HL-60 (cell line): ENCODE data around the gene TRDMT1.

Experiments
- DNase-seq, 2 experiments: peaks; one replicate each; pipeline ENCODE4 v3.0.0-alpha.2; 2010 to 2020; ENCODE audit warnings: low read depth in 1 of 2, low spot score in 1 of 2
- H3K27ac ChIP-seq: fragments of 250-450 bp; sonication (Bioruptor Pico); replicated peaks from 2 replicates; pipeline ENCODE4 v1.5.1; 2020; ENCODE audit warnings: mild to moderate bottlenecking, moderate library complexity
- H3K27me3 ChIP-seq: fragments of 250-450 bp; sonication (Bioruptor Pico); 2 replicates; pipeline ENCODE4 v1.5.1; 2021; ENCODE audit warnings: mild to moderate bottlenecking, moderate library complexity; ENCODE audit not compliant: insufficient read depth, poor library complexity, severe bottlenecking
- H3K4me3 ChIP-seq: replicated peaks from 2 replicates; pipeline ENCODE4 v1.5.1; 2011; ENCODE audit warnings: mild to moderate bottlenecking, control low read depth, low read length; ENCODE audit not compliant: insufficient read depth
- GABPA ChIP-seq: IDR thresholded peaks from 2 replicates; pipeline ENCODE4 v1.6.1; 2012; ENCODE audit warnings: low read depth
- POLR2AphosphoS5 ChIP-seq: IDR thresholded peaks from 2 replicates; pipeline ENCODE4 v1.6.1; 2012; ENCODE audit warnings: low read depth
- REST ChIP-seq: IDR thresholded peaks from 2 replicates; pipeline ENCODE4 v1.6.1; 2012; ENCODE audit warnings: low read depth; ENCODE audit not compliant: insufficient replicate concordance
- SPI1 ChIP-seq: IDR thresholded peaks from 2 replicates; pipeline ENCODE4 v1.6.1; 2012; ENCODE audit warnings: low read depth, mild to moderate bottlenecking, borderline replicate concordance
- TF ChIP-seq, protein P1 (sequence below): IDR thresholded peaks from one replicate; pipeline ENCODE4 v1.5.1; 2011; ENCODE audit warnings: low read length, control low read depth, inconsistent platforms; ENCODE audit not compliant: insufficient read depth

The TRDMT1 gene

GRCh38 chr10:17248964-17249363, 47.5 kb upstream of the TRDMT1 start:
- H3K27ac ChIP-seq = no peak overlapping the region
- TF ChIP-seq SPI1 (no peak), GABPA (no peak), POLR2AphosphoS5 (no peak), REST (no peak)
- TF ChIP-seq, protein P1, sequence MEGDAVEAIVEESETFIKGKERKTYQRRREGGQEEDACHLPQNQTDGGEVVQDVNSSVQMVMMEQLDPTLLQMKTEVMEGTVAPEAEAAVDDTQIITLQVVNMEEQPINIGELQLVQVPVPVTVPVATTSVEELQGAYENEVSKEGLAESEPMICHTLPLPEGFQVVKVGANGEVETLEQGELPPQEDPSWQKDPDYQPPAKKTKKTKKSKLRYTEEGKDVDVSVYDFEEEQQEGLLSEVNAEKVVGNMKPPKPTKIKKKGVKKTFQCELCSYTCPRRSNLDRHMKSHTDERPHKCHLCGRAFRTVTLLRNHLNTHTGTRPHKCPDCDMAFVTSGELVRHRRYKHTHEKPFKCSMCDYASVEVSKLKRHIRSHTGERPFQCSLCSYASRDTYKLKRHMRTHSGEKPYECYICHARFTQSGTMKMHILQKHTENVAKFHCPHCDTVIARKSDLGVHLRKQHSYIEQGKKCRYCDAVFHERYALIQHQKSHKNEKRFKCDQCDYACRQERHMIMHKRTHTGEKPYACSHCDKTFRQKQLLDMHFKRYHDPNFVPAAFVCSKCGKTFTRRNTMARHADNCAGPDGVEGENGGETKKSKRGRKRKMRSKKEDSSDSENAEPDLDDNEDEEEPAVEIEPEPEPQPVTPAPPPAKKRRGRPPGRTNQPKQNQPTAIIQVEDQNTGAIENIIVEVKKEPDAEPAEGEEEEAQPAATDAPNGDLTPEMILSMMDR = no peak
- no peak for DNase-seq
- no peak overlapping the region for H3K4me3 ChIP-seq
- H3K27me3 ChIP-seq = no peaks in the 10 kb centered on the region

DNA sequence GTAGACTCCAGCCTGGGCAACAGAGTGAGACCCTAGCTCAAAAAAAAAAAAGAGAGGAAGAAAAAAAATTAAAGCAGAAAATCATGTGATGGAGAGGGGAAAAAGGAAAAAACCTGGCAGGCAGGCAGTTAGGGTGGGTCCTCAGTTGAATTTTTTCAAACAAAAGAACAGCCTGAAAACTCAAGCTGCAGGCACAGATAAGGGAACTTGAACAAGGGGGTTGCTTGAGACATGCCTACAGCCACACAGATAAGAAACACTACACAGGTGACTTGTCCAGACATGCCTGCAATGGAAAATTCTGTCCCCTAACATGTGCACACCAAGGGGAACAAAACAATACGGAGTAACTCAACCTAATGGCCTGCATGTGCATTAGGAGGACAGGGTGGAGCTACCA, 45.7 kb upstream of the TRDMT1 start:
- no peak overlapping the region for H3K27ac ChIP-seq
- no peak for TF ChIP-seq POLR2AphosphoS5
- TF ChIP-seq GABPA = no peak
- TF ChIP-seq, protein P1 = no peak
- no peak for TF ChIP-seq SPI1
- TF ChIP-seq REST = no peak
- no peak for DNase-seq
- H3K27me3 ChIP-seq = no peaks in the 10 kb centered on the region
- no peak overlapping the region for H3K4me3 ChIP-seq

DNA sequence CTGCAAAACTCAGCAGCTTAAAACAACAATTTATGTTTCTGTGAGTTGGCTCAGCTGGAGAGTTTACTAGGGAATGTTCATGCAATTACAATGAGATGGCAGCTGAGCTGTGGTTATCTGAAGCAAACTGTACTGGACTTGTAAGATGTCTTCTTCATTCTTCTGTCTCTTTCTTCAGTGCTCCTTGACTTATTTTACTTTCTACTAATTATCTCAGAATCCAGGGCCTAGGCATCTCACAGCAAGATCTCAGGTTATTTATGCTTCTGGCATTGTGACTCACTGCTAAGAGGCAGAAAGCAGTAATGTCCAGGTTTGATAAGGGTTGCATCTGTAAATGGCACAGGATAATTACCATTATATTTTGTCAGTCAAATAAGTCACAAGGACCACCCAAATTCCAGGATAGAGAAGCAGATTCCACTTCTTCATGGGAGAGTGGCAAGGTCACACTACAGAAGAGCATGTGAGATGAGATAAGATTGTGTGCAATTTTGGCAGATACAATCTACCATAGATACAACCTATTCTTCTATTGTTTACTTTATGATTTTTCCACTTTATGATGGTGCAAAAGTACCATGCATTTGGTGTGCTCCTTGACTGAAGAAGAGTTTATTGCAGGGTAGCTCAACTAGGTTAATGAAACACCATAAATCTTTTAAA, 43.4 kb upstream of the TRDMT1 start:
- TF ChIP-seq REST = no peak
- TF ChIP-seq POLR2AphosphoS5 = no peak
- TF ChIP-seq, protein P1 = no peak
- TF ChIP-seq GABPA = no peak
- no peak for TF ChIP-seq SPI1
- Histone ChIP-seq H3K27ac (no peak overlapping the region), H3K27me3 (no peaks in the 10 kb centered on the region), H3K4me3 (no peak overlapping the region)
- DNase-seq = no peak
